H9 (cell line): ENCODE results near the gene DISC1. TPM values are rescaled to one million over a fixed set of nuclear protein-coding genes. Genes with fewer than 3 reads are reported as not detected.

Source experiments
- DNase-seq: peaks from one replicate; pipeline ENCODE4 v3.0.0-alpha.2; 2017
- H2AFZ ChIP-seq: one replicate; pipeline ENCODE4 v1.6.1; 2013; ENCODE audit warnings: mild to moderate bottlenecking, low read length, control low read depth, moderate library complexity
- H2AK5ac ChIP-seq: 2 replicates; pipeline ENCODE4 v1.6.1; 2013; ENCODE audit warnings: low read length, control low read depth, mixed read lengths; ENCODE audit not compliant: insufficient read length
- H2BK120ac ChIP-seq: one replicate; pipeline ENCODE4 v1.6.1; 2013; ENCODE audit warnings: low read depth, mild to moderate bottlenecking, low read length, control low read depth, inconsistent platforms; ENCODE audit not compliant: poor library complexity, severe bottlenecking
- H2BK12ac ChIP-seq: 2 replicates; pipeline ENCODE4 v1.6.1; 2013; ENCODE audit warnings: low read length, control low read depth, mixed read lengths, low read depth; ENCODE audit not compliant: insufficient read length
- H2BK15ac ChIP-seq: 2 replicates; pipeline ENCODE4 v1.6.1; 2013; ENCODE audit warnings: low read depth, low read length, control low read depth
- H2BK20ac ChIP-seq: one replicate; pipeline ENCODE4 v1.6.1; 2013; ENCODE audit warnings: low read depth, mild to moderate bottlenecking, low read length, control low read depth, inconsistent platforms; ENCODE audit not compliant: poor library complexity, severe bottlenecking
- H2BK5ac ChIP-seq: 2 replicates; pipeline ENCODE4 v1.6.1; 2013; ENCODE audit warnings: low read length, control low read depth, mixed read lengths; ENCODE audit not compliant: insufficient read length
- H3K14ac ChIP-seq: 2 replicates; pipeline ENCODE4 v1.6.1; 2013; ENCODE audit warnings: low read length, control low read depth; ENCODE audit not compliant: insufficient read depth
- H3K18ac ChIP-seq: 2 replicates; pipeline ENCODE4 v1.6.1; 2013; ENCODE audit warnings: low read depth, mild to moderate bottlenecking, mixed read lengths, low read length, control low read depth; ENCODE audit not compliant: insufficient read length
- H3K23ac ChIP-seq: 2 replicates; pipeline ENCODE4 v1.6.1; 2013; ENCODE audit warnings: low read length, control low read depth, mixed read lengths, low read depth; ENCODE audit not compliant: insufficient read length
- H3K23me2 ChIP-seq: 2 replicates; pipeline ENCODE4 v1.6.1; 2013; ENCODE audit warnings: low read depth, mild to moderate bottlenecking, mixed read lengths, low read length, control low read depth; ENCODE audit not compliant: insufficient read length, poor library complexity, severe bottlenecking
- H3K27ac ChIP-seq: 2 replicates; pipeline ENCODE4 v1.5.1; 2013; ENCODE audit warnings: low read length, control low read depth, mixed read lengths, low read depth; ENCODE audit not compliant: insufficient read length
- H3K27me3 ChIP-seq: 2 replicates; pipeline ENCODE4 v1.6.1; 2013; ENCODE audit warnings: low read length, control low read depth, inconsistent platforms; ENCODE audit not compliant: insufficient read depth
- H3K4ac ChIP-seq: 2 replicates; pipeline ENCODE4 v1.6.1; 2013; ENCODE audit warnings: low read depth, mild to moderate bottlenecking, control low read depth, inconsistent platforms, low read length, moderate library complexity
- H3K4me1 ChIP-seq: 2 replicates; pipeline ENCODE4 v1.6.1; 2013; ENCODE audit warnings: low read length, control low read depth, inconsistent platforms; ENCODE audit not compliant: insufficient read depth
- H3K4me2 ChIP-seq: 2 replicates; pipeline ENCODE4 v1.6.1; 2013; ENCODE audit warnings: low read length, control low read depth, mixed read lengths; ENCODE audit not compliant: insufficient read length, insufficient read depth
- H3K56ac ChIP-seq: 2 replicates; pipeline ENCODE4 v1.6.1; 2013; ENCODE audit warnings: low read depth, mild to moderate bottlenecking, mixed read lengths, low read length, control low read depth; ENCODE audit not compliant: insufficient read length
- H3K79me1 ChIP-seq: 2 replicates; pipeline ENCODE4 v1.6.1; 2013; ENCODE audit warnings: low read depth, mild to moderate bottlenecking, moderate library complexity, low read length, control low read depth, inconsistent platforms; ENCODE audit not compliant: insufficient read depth, poor library complexity, severe bottlenecking
- H3K79me2 ChIP-seq: 2 replicates; pipeline ENCODE4 v1.6.1; 2013; ENCODE audit warnings: low read length, control low read depth, inconsistent platforms; ENCODE audit not compliant: insufficient read depth
- H3K9ac ChIP-seq: 2 replicates; pipeline ENCODE4 v1.6.1; 2013; ENCODE audit warnings: low read length, control low read depth, mixed read lengths; ENCODE audit not compliant: insufficient read length; ENCODE audit errors: extremely low read depth
- H3K9me3 ChIP-seq: one replicate; pipeline ENCODE4 v1.6.1; 2013; ENCODE audit warnings: low read depth, low read length, inconsistent platforms; ENCODE audit not compliant: control insufficient read depth
- H3T11ph ChIP-seq: one replicate; pipeline ENCODE4 v1.6.1; 2013; ENCODE audit warnings: mild to moderate bottlenecking, low read length, control low read depth, inconsistent platforms
- H4K20me1 ChIP-seq: one replicate; pipeline ENCODE4 v1.6.1; 2013; ENCODE audit not compliant: control insufficient read depth, insufficient read length, insufficient read depth
- H4K5ac ChIP-seq: 2 replicates; pipeline ENCODE4 v1.6.1; 2013; ENCODE audit warnings: low read depth, mild to moderate bottlenecking, mixed read lengths, low read length, control low read depth; ENCODE audit not compliant: insufficient read length
- H4K8ac ChIP-seq: replicated peaks from 2 replicates; pipeline ENCODE4 v1.6.1; 2013; ENCODE audit warnings: low read length, control low read depth, mixed read lengths, low read depth; ENCODE audit not compliant: insufficient read length
- H4K91ac ChIP-seq: 2 replicates; pipeline ENCODE4 v1.6.1; 2013; ENCODE audit warnings: low read depth, mild to moderate bottlenecking, moderate library complexity, mixed read lengths, low read length, control low read depth; ENCODE audit not compliant: insufficient read length
- H3K27ac Mint-ChIP-seq, 3 experiments: 2 replicates in 2 of 3; 3 replicates in 1 of 3; pipeline ENCODE4 v1.8.0; 2020 to 2021; ENCODE audit warnings: mixed read lengths in 3 of 3, mild to moderate bottlenecking in 1 of 3, moderate library complexity in 1 of 3
- H3K27me3 Mint-ChIP-seq: 2 replicates; pipeline ENCODE4 v1.8.0; 2021; ENCODE audit warnings: low read depth, mild to moderate bottlenecking, moderate library complexity, mixed read lengths
- H3K36me3 Mint-ChIP-seq, 3 experiments: 2 replicates in 2 of 3; 3 replicates in 1 of 3; pipeline ENCODE4 v1.8.0; 2020 to 2021; ENCODE audit warnings: low read depth in 3 of 3, mixed read lengths in 3 of 3; ENCODE audit not compliant: insufficient read depth in 1 of 3
- H3K4me1 Mint-ChIP-seq, 2 experiments: 2 replicates each; pipeline ENCODE4 v1.8.0; 2020; ENCODE audit warnings: mixed read lengths in 2 of 2
- H3K4me3 Mint-ChIP-seq, 2 experiments: 2 replicates in 1 of 2; 3 replicates in 1 of 2; pipeline ENCODE4 v1.8.0; 2020 to 2021; ENCODE audit warnings: mild to moderate bottlenecking in 2 of 2, mixed read lengths in 2 of 2, moderate library complexity in 1 of 2
- H3K9me3 Mint-ChIP-seq, 2 experiments: 2 replicates in 1 of 2; 3 replicates in 1 of 2; pipeline ENCODE4 v1.8.0; 2020; ENCODE audit warnings: mild to moderate bottlenecking in 2 of 2, mixed read lengths in 2 of 2, moderate library complexity in 1 of 2
- CTCF ChIP-seq: fragments of 200-600 bp; sonication (generic); conservative IDR thresholded peaks from 3 replicates; pipeline ENCODE4 v1.8.0; 2021; ENCODE audit warnings: antibody characterized with exemption, mild to moderate bottlenecking
- WGBS: extraction: QIAGEN DNeasy Blood & Tissue Kit; methylation state at CpG from one replicate; pipeline ENCODE4 v1.1.7; 2013; ENCODE audit warnings: missing lambda C conversion rate, low lambda C conversion rate, mixed read lengths; ENCODE audit not compliant: insufficient read length; ENCODE audit errors: extremely low coverage; 5-methylcytosine and 5-hydroxymethylcytosine counted together
- total RNA-seq: library from RNA; stranded (reverse); gene quantifications from 2 replicates; pipeline ENCODE4 v1.2.1, GENCODE V29; 2021

The DISC1 gene
- total RNA-seq, 1 experiment from 2014 or later = 2.5 TPM

GRCh38 chr1:231810415-231810814 is 183.8 kb downstream of the DISC1 start:
- Histone ChIP-seq H2BK12ac (no peak overlapping the region), H3K23ac (no peak overlapping the region), H4K8ac (no peak overlapping the region), H2AK5ac (no peak overlapping the region), H2AFZ (no peak overlapping the region), H2BK20ac (no peak overlapping the region), H3K4me1 (no peaks in the 10 kb centered on the region), H3T11ph (no peak overlapping the region), H3K9me3 (no peaks in the 10 kb centered on the region), H3K79me2 (no peaks in the 10 kb centered on the region), H3K18ac (no peak overlapping the region), H3K27me3 (no peaks in the 10 kb centered on the region), H3K23me2 (no peaks in the 10 kb centered on the region), H2BK120ac (no peak overlapping the region), H2BK5ac (no peak overlapping the region), H3K4ac (no peak overlapping the region), H3K27ac (no peak overlapping the region), H3K79me1 (no peaks in the 10 kb centered on the region), H2BK15ac (no peak overlapping the region), H3K9ac (no peak overlapping the region), H3K56ac (no peak overlapping the region), H4K5ac (no peak overlapping the region), H3K14ac (no peak overlapping the region), H4K20me1 (no peaks in the 10 kb centered on the region), H3K4me2 (no peak overlapping the region), H4K91ac (no peak overlapping the region)
- Mint-ChIP-seq H3K4me3 (no peak overlapping the region), H3K4me1 (0 out of 4 replicates have a peak, but pooled peaks cover 0 to 3% of the 10 kb centered on the region in 2 experiments), H3K9me3 (no peaks in the 10 kb centered on the region), H3K27ac (no peak overlapping the region), H3K27me3 (peaks cover 6% of the 10 kb centered on the region; the same call in 1 of the 2 replicates), H3K36me3 (peaks cover 0 to 2% (median 0%) of the 10 kb centered on the region in 3 experiments; a peak in 2 of 7 replicates)
- no CpG with 5 or more reads among the region's 6 CpGs for WGBS
- no peak for TF ChIP-seq CTCF
- DNase-seq = no peak
